Fibroblast of skin of right quadriceps (primary cell): ENCODE data around the gene ZFHX3.
A peak's percentile ranks its signal among the peaks of the same experiment; 100 is the strongest.

ENCODE experiments used
- DNase-seq: peaks from one replicate; pipeline ENCODE4 v3.0.0-alpha.2; 2013

The ZFHX3 gene

GRCh38 chr16:73068541-73069401, 20.8 kb upstream of the ZFHX3 start:
- peak; percentile 87 for DNase-seq

DNA sequence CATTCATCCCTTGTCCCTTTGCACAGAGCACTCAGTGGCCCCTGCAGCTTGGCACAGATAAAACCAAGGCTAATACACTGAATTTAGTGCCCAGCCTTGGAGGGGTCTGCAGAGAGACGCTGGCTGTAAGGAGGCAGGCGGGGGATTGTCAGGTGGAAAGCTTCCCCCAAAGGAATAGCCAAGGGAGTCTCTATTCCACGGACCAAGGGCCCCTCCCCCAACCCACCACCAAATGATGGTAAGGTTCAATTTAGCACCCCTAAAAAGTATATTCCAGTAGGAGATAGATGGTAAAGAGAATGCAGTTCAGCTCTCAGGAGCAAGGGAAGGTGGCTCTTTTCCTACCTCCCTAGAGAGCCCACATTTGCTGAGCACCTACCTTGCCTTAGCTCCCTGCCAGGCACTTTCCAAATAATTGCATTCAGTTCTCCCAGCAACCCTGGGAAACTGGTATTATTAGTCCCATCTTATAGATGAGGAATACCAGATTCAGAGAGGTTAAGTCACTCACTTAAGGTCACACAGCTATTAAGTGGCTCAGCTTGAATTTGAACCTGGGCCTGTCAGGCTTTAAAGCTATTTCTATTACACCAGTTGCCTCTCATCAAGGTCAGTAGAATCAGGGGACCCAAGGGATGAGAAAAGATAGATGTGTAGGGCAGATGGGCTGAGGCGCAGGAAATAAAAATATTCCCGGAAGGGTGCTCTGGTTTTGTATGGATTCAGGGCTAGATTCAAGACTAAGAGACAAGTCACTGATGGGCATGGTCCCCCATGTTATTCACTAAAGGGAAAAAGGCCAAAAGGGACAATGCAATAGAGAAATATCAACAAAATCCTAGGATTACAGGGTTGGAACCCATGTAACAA, 20.0 kb upstream of the ZFHX3 start:
- no peak for DNase-seq

GRCh38 chr16:73066927-73067670, 19.2 kb upstream of the ZFHX3 start:
- DNase-seq: peak; percentile 54

DNA sequence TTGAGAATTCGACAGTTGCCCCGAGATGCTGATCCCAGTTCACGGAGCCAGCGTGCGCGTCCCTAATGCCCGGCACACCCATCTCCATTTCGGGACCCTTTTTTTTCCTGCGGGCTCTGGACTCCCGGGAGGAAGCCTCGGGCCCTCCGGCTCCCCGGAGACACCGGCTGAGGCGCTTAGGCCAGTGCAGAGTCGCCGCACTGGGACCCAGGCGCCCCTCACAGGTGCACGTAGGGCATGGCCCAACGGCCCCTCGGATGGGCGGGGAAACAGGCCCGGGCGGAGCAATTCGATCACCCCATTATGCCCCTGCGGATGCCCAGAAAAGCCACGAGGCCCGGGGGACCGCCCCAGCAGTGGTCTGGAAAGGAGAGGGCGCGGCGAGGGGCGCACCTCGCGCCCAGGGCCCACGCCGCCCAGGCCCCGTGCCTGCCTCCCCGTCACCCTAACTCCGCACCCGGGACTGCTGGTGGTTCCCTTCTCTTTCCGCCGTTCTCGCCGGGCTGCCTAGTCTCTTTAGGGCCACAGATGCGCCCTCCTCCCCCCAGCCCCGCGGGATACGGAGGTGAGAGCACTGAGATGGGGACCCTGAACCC, 18.5 kb upstream of the ZFHX3 start:
- no peak for DNase-seq

GRCh38 chr16:73065632-73066330, 17.9 kb upstream of the ZFHX3 start:
- no peak for DNase-seq

- no peak for DNase-seq
These were observed 17.1 kb upstream of the ZFHX3 start for GRCh38 chr16:73064994-73065545.

DNA sequence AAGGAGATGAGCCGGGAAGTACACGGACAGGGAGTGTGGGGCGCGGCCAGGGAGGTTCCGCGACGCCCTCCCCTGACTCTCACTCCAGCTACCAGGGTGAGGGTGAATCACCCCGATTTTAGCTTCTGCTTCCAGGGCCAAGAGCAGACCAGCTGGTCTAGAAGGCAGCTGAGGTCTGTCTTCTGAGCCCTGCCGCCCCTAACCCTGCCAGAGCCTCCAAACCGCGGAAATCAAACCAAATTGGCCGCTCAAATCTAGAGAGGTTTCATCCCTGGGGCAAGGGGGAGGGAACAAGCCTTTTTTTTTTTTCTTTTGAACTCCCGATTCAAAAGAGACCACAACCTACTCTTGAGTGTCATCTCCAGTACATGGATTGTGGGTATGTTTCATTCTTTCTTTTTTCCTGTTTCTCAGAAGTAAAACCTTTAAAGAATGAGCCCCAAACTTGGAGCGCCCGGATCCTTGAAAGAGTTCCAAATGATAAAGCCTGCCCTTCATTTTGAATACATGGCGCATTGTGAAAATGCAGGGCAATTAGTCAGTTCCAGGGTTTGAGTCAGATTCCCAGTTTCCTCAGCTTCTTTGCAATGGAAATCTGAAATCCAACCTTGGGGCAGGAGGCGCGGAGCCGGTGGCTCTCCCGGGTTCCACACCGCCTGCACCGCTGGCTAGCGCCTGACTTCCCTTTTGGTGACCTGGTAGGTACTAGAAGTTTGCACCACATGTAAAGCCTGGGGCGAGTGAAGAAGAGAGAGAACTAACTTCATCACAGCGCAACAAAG, 16.5 kb upstream of the ZFHX3 start:
- DNase-seq: peak; percentile 78

GRCh38 chr16:73063854-73064211, 15.9 kb upstream of the ZFHX3 start:
- DNase-seq: no peak

- DNase-seq: peak; percentile 52
These were observed 15.1 kb upstream of the ZFHX3 start for GRCh38 chr16:73062743-73063733.

- no peak for DNase-seq
These were observed 14.2 kb upstream of the ZFHX3 start for GRCh38 chr16:73062001-73062616.

- no peak for DNase-seq
These were observed 13.1 kb upstream of the ZFHX3 start for GRCh38 chr16:73060892-73061490.

GRCh38 chr16:73059779-73060615, 12.1 kb upstream of the ZFHX3 start:
- DNase-seq: no peak

DNA sequence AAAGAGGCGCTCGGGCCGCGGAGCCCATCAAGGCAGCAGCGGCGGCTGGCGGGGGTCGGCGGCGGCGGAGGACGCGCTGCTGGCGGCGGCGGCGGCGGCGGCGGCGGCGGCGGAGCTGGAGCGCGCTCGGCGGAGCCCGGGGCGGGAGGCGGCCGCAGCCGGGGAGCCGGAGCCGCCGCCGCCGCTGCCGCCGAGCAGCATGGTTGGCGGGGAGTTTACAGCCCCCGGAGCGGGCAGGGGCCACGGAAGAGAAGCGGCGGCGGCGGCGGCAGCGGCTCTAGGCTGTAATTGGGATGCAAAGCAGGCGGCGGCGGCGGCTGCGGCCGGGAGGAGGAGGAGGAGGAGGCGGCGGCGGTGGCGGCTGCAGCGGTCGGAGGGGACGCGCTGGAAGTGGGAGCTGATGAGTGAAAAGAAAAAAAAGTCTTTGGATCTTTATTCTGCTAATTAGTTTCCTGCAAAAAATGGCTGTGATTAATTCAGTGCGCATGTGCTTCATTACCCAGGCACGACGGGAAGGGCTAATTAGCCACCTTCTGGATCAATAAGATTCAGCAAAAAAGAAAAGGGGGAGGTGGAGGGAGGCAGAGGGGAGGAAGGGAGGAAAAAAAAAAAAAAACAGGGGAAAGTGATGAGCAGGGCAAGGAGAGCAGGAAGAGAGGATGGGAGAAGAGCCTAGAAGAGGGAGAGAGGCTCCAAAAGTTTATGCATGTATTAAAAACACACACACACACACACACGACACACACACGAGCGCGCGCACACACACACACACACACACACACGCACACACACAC, 10.9 kb upstream of the ZFHX3 start:
- DNase-seq: peak; percentile 62

- DNase-seq: peak; percentile 57
These were observed 10.3 kb upstream of the ZFHX3 start for GRCh38 chr16:73058221-73058615.

DNA sequence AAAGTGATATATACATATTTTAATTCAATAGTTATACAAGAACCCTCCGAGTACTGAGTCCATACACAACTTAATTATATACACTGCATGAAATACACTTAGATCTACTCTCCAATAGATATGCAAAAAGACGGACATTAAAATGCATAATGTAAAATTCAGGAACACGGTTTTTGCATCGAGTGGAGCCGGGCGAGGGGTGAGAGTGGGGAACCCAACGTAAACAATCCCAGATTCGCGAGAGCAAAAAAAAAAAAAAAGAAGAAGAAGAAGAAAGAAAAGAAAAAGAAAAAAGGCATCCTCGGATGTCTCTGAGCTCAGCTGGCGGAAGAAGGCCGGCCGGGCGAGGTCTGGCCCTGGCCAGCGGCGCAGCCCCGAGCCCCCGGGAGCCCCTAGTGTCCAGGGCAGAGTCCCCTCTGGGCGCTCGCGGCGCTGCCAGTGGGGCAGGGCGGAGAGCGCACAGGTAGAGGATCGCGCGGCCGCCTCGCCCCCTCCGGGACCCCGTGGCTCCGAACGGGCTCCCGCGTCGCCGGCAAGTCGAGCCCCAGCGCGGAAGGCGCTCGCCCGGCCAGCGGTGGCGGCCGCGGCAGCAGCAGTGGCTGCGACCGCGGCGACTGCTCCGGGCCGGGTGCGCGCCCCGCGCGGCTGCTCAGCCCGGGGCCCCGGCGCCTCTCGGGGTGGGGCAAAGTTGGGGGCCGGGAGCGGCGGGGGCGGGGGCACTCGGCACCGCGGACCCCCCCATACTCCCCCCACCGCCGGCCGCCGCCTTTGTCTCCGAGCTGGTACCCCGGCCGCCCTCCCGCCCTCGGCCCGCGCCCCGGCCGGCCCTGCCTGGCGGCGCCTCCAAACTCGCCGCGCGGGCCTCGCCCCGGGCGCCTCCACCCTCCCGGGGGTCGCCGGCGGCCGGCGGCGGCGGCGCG, 9.6 kb upstream of the ZFHX3 start:
- DNase-seq: no peak

DNA sequence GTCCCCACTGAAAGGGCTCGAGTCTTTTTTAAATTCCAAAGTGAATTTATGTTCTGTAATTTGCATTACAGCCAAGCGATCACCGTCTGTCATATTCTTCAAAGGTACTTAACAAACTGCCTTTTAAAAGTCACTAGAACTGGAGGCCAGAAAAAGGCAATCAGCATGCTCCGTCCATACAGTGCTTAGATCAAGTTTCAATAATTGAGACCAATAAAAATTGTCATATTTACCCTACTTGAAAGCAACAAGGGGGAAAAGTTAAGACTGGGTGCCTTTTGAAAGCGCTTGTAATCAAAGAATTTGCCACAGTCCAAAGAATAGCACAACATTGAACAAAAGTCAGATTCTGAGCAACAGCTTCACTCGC, 9.0 kb upstream of the ZFHX3 start:
- DNase-seq: no peak
